Activated naive CD4-positive, alpha-beta T cell treated with Interleukin-2 at 50 U/mL for 16 hours (primary cell): ENCODE measurements around the gene PRDM9.
"Not testable (repeated sequence)": the region's sequence is repeated elsewhere in the genome, so short reads cannot be mapped to it uniquely, and the experiment has no call there.

Experiments used
- DNase-seq: peaks from one replicate; pipeline ENCODE4 v3.0.0-alpha.2; 2020

Gene PRDM9

DNA sequence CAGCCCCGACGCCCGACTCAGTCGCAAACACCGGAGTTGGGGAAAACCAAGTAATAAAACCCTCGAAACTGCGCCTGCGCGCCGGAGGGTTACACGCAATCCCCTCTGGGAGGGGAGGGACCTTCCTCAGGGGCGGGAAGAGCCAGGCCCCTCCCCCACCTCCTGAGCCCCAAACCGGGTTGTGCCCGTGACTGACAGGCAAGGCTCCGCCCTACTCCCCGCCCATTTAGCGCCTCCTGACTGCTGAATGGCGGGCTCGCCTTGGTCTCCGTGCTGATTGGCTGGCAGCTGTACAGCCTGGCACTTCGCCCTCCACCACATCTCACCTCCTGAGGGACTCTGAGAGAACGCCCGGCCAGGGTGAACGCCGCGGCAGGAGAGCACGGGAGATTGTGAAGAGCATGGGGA is at the start of gene PRDM9:
Gene PRDM9 (plus strand): TSS at position 332 of the 408 bp plus-strand sequence. CDS start 1,425 bp downstream, outside the sequence.
- no peak for DNase-seq

DNA sequence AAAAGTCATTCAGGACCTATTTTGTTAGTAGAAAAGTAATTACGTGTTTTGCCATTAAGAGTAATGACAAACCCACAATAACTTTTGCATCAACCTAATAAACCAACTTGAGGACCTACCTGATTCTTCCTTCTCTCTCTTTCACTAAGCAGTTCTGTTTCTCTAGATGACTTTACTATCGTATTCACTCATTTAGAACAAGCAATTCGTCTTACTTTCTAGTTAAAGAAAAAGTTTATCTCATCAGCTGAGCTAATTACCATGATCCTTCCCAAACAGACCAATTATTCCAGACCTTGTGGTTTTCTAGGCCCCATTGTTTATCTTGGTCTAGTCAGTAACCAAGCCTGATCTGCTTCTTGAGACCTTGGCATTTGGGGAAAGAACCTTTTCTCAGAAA is 49.6 kb upstream of the PRDM9 start:
- DNase-seq = no peak

DNA sequence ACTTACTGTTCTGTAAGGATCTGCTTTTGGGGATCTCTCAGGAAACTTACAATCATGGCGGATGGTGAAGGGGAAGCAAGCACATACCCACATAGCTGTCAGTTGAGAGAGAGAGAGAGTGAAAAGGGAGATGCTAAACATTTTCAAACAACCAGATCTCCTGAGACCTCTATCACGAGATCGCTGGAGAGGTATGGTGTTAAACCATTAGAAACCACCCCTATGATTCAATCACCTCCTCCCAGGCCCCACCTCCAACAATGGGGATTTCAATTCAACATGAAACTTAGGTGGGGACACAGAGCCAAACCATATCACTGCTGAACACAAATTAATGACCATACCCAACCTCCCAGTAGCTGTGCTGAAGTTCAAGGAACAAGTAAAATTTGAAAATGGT is 48.2 kb upstream of the PRDM9 start:
- DNase-seq = no peak

DNA sequence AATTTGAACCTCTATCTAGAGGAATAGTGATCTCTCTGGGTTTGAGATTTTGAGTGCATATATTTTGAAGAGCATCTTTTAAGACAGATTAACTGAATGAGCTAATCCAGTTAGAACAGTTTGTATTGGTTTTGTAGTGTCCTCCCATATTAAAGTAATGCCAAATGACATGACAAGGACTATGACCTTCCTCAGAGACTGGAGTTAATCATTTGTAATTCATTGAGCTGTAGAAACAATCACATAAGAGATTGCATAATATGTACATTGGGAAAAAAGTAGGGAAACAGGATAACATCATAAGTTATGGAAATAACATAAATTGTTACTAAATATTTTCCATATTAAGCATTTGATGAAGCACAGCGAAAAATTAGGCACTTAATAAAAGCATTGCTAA is 45.8 kb upstream of the PRDM9 start:
- DNase-seq = no peak

DNA sequence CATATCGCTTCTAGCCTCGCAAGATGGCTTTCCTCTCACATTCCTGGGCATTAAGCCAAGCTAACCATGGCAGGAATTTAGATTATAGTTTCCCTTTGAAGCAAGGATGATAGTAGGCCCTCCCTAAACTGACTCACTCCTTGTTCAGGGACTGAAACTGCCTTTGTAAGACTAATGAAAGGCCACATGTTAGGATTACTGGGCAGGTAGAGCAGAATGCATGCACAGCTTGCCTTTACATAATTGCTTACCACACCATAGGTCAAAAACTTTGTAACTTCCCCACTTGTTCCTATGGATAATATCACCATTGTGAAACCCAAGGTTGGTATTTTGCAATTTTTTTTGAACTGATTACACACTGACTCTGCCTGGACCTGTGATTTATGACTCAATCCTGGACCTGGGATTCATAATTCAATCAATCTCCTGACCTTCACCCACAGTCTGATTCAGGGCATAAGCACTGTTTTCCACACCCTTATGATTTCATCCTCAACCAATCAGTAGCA is 41.0 kb upstream of the PRDM9 start:
- DNase-seq = no peak

DNA sequence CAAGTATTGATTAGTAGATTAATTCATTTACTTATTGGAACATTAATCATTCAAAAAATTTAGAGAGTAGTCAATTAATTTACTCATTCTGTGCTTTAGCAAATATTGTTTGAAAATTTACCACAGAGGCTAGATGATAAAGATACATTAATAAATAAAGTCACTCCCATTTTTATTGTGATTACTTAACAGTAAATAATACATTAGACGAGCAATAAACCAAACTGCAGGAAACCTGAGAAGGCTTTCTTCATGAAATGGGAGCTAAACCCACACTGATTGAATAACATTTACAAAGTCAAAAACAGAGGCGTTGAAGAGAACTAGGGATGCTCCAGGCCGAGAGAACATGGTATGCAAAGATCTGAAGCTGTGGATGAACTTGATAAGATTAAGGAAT is 38.8 kb upstream of the PRDM9 start:
- no peak for DNase-seq

DNA sequence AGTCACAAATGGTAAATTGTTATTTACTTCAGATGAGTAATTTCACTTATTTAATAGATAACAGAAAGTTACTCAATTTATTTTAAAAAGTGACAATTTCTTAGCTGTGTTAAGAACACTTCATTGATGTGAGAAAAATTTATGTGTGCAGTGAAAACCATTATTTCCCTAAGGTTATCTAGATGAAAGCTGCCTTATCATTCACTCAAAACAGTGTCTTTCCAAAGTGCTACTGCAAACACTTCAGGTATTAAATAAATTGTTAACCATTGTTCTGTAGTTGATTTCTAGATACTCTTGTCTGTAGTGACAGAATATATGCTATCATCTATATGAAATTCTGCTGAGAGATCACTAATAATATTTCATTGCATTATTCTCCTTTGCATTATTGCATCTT is 33.5 kb upstream of the PRDM9 start:
- DNase-seq = no peak

DNA sequence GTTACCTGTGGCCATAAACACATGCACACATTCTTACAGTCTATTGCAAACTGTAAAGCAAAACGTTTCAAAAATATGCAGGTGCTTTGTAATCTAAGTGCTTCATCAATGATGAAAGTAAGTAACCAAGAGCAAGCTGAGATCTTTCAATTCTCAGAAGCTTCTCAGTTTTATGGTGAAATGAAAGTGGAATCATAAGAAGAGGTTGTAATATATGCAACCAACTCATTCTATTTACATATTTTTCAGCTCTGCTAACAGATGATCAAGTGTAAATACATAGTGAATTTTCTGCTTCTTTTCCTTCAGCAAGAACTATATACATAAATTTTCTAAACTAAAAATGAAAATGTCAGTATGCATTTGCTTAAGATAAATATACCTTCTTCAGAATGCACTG is 33.1 kb upstream of the PRDM9 start:
- no peak for DNase-seq

DNA sequence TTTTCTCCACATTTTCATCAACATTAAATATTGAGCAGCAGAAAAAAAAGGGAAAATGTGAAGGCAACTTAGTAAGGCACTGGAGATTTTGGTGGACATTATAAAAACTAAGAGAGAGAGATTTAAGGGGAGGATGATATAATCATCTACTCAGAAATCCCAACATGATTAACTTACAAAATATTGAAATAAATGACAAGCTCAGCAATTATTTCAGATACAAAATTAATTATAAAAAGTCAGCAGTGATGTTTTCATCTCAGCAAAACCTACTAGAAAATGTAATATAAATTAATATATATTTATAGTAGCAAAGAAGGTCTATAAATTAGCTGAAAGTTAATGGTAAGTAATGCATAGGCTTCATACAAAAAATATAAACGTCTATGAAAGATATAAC is 30.8 kb upstream of the PRDM9 start:
- no peak for DNase-seq

DNA sequence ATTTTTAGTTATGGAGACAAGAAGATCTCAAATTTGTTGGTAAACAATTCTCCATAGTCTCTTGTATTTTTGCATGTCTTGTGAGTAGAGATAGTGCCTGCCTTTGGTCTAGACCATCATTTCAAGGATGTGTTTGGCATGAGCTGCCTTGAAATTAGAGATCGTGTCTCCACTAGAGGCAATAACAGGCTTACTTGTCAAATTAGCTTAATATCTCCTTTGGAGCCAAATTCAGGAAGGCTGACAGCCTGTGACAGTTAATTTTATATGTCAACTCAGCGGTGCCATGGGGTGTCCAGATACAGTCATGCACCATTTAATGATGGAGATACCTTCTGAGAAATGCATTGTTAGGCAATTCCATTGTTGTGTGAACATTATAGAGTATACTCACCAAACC is 24.8 kb upstream of the PRDM9 start:
- DNase-seq = no peak

DNA sequence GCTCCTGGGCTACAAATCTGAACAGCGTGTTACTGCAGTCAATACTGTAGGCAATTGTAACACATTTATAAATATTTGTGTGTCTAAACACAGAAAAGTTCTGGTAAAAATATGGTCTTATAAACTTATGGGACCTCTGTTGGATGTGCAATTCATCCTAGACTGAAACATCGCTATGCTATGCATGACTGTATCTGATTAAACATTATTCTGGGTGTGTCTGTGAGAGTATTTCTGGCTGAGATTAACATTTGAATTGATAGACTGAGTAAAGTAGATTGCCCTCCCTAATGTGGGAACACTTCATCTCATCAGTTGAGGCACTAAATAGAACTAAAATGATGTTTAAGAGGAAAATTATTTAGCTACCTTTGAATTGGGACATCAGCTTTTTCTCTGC is 24.3 kb upstream of the PRDM9 start:
- DNase-seq = no peak

DNA sequence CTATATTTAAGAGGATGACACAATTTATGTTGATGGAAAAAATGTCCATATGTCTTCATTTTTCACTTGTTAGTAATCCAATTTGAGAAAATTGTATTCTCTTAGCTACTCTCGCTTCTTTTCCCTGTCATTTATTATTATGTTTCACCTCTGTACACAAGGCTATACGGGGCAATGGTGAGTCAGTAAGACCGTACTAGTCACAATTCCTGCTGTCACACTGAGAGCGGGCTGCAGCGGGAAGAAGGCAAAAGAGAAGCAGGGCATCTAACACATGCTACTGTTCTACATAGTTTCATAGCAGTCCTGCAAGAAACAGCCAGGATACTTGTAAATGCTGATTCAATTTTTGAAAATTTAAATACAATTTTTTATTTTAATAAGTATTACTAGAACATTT is 23.3 kb upstream of the PRDM9 start:
- DNase-seq = no peak

DNA sequence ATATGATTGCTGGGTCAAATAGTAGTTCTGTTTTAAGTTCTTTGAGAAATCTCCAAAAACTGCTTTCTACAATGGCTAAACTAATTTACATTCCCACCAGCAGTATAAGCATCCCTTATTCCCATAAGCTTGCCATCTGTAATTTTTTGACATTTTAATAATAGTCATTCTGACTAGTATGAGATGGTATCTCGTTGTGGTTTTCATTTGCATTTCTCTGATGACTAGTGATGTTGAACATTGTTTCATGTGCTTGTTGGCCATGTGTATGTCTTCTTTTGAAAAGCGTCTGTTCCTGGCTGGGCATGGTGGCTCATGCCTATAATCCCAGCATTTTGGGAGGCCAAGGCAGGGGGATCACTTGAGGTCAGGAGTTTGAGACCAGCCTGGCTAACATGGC is 21.2 kb upstream of the PRDM9 start:
- DNase-seq = not testable (repeated sequence)

DNA sequence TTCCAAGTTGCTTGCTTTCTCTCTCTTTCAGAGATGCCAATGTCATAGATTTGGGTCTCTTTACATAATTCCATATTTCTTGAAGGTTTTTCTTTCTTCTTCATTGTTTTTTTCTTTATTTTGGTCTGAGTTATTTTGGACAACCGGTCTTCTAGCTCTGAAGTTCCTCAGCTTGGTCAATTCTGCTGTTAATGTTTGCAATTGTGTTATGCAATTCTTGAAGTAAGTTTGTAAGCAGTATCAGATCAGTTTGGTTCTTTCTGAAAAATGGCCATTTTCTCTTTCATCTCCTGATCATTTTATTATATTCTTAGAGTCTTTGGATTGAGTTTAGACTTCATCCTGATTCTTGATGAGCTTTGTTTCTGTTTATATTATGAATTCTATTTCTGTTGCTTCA is 16.4 kb upstream of the PRDM9 start:
- no peak for DNase-seq

DNA sequence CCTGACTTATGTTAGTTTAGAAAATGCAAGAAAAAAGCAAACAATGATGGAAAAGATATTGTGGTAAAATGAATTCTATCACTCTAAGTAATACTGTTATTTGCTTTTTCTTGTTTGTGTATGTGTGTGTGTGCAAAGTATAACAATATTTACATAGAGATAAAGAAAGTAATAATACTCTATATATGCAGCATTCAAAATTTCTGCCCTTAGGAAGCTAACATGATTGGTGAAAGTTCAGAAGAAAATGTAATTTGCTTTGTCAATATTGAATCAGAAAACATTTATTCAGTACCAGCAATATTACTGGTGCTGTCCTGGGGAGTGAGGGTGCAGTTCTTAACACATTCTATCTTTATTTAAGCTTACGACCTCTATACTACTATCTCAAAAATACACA is 12.9 kb upstream of the PRDM9 start:
- DNase-seq = no peak

DNA sequence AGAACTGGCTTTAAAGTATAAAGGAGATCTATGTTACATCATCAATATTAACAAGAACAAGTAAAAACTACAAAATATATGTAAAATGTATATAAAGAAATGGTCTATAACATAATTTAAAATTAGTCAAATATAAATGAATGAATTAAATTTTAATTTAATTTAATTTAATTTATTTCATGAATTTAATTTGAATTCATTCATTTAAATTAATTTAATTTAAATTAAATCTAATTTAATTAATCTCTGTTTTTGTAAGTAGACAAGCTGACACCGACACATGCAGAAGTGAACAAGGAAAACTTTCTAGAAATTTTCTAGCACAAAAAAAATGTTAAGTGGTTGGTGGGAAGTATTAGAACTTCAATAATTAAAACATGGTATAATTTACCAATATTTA is 10.8 kb upstream of the PRDM9 start:
- DNase-seq = no peak

DNA sequence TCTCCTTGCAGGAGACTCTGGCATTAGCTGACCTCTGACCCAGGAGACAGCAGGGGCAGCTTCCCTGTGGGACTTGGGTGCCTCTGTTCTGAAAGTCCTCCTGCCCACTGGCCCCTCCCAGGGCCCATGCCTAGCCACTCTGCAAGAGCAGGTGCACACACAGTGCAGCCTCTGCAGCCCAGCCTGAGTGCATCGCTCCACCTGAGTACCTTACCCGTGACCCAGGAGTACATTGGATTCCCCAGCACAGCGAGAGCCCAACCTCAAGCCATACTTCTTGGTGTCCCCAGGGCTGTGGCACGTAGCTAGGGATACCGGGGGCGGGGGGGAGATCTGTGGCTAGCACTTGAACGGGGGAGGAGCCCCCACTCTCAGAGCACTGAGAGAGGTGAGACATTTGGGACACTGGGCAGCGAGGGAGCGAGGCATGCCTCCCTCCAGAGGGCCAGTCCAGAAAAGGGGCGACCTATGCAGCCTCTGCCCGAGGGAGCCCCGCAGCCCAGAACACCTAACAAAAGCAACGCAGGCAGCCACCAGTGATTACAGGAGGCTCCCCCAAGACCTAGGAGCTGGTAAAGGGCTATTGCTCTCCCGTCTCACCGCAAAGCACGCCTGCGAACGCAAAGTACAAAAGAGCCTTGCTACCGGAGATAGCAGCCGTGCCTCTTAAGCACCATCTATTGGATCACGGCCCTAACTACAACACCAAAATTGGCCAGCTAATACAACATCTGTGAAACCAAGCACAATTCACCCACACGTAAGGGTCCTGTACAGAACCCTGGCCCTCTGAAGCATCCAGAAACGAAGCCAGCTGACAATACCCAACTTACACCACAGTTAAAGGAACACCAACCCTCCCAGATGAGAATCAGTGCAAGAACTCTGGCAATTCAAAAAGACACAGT is 826 bp upstream of the PRDM9 start:
- no peak for DNase-seq

DNA sequence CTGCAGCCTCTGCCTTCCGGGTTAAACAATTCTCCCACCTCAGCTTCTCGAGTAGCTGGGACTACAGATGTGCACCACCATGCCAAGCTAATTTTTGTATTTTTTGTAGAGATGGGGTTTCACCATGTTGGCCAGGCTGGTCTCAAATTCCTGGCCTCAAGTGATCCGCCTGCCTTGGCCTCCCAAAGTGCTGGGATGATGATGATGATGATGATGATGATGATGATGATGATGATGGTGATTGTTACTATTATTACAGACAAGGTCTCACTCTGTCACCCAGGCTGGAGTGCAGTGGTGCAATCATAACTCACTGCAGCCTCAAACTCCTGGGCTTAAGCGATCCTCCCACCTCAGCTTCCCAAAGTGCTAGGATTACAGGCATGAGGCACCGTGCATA is 3.0 kb downstream of the PRDM9 start:
- DNase-seq = not testable (repeated sequence)

DNA sequence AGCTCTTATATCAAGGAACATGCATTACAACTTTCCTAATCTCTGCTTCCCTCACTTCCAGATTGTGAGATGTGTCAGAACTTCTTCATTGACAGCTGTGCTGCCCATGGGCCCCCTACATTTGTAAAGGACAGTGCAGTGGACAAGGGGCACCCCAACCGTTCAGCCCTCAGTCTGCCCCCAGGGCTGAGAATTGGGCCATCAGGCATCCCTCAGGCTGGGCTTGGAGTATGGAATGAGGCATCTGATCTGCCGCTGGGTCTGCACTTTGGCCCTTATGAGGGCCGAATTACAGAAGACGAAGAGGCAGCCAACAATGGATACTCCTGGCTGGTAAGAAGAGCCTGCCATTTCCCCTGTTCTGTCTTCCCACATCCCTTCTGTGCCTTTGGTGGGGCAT is 15.1 kb downstream of the PRDM9 start:
- DNase-seq = no peak

DNA sequence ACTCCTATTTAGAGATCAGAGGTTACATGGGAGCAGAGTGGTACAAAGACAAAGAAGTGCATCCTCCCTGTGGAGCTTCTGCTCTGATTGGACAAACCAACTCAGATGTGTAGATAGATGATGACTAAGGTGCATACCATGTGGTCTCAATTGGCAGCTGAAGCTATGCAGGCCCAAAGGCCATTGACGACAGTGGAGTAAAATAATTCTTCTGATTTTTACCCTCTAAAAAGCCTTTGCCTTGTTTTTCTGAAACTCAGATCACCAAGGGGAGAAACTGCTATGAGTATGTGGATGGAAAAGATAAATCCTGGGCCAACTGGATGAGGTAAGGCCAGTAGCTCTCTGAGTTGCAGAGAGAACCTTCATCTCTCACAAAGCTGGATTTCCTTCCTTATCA is 15.6 kb downstream of the PRDM9 start:
- no peak for DNase-seq

DNA sequence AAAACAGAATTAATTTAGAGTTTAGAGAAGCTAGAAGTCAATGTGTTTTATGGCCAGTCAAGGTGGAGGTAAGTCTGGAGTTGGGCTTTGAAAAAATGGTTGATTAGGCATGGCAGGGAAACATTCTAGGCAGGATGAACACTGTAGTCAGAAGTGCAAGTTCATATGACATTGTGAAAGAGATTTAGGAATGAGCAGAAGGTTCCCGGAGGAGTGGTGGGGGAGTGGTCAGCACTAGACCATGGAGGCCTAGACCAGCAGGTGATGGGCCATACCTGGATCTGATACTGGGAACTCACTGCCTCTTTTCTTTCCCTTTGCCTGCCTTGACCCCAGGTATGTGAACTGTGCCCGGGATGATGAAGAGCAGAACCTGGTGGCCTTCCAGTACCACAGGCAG is 16.6 kb downstream of the PRDM9 start:
- no peak for DNase-seq

DNA sequence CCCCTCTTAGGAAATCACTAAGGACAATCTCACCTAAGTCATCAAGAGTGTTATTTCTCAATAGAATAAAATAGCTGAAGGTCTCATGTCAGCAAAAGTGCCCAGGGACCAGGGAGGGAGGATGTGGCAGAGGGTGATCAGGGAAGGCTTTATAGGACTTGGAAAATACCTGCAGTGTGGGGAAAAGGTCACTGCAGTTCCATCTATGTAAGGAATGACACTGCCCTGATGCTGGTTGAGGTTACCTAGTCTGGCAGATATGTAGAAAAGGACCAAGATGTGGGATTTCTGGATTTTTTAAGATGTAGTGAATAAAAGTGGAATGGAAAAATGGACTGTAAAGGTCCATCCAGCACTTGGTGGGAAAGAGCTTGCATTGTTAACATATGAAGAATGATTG is 18.3 kb downstream of the PRDM9 start:
- no peak for DNase-seq

DNA sequence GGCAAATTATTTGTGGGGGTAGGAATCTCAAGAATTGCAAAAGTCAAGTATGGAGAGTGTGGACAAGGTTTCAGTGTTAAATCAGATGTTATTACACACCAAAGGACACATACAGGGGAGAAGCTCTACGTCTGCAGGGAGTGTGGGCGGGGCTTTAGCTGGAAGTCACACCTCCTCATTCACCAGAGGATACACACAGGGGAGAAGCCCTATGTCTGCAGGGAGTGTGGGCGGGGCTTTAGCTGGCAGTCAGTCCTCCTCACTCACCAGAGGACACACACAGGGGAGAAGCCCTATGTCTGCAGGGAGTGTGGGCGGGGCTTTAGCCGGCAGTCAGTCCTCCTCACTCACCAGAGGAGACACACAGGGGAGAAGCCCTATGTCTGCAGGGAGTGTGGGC is 19.2 kb downstream of the PRDM9 start:
- not testable (repeated sequence) for DNase-seq

DNA sequence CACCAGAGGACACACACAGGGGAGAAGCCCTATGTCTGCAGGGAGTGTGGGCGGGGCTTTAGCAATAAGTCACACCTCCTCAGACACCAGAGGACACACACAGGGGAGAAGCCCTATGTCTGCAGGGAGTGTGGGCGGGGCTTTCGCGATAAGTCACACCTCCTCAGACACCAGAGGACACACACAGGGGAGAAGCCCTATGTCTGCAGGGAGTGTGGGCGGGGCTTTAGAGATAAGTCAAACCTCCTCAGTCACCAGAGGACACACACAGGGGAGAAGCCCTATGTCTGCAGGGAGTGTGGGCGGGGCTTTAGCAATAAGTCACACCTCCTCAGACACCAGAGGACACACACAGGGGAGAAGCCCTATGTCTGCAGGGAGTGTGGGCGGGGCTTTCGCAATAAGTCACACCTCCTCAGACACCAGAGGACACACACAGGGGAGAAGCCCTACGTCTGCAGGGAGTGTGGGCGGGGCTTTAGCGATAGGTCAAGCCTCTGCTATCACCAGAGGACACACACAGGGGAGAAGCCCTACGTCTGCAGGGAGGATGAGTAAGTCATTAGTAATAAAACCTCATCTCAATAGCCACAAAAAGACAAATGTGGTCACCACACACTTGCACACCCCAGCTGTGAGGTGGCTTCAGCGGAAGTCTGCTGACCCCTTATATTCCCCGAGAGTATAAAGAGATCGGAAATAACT is 20.0 kb downstream of the PRDM9 start:
- not testable (repeated sequence) for DNase-seq
